ENCODE data around the gene ATXN7L2.

ATXN7L2 gene

GRCh38 chr1:109527846-109528695 lies 44.4 kb downstream of the ATXN7L2 start:
- no peak for DNase-seq (ENCODE audit: low spot score)

GRCh38 chr1:109528712-109529111 lies 45.0 kb downstream of the ATXN7L2 start:
- DNase-seq (ENCODE audit: low spot score), result no peak

GRCh38 chr1:109529881-109530456 lies 46.3 kb downstream of the ATXN7L2 start:
- DNase-seq (ENCODE audit: low spot score), result no peak

GRCh38 chr1:109530457-109531087 lies 46.9 kb downstream of the ATXN7L2 start:
- no peak for DNase-seq (ENCODE audit: low spot score)

- no peak for DNase-seq (ENCODE audit: low spot score)
Observed at GRCh38 chr1:109531380-109531779, 47.7 kb downstream of the ATXN7L2 start.

- DNase-seq (ENCODE audit: low spot score), result no peak
Observed at GRCh38 chr1:109531826-109532364, 48.2 kb downstream of the ATXN7L2 start.

- DNase-seq (ENCODE audit: low spot score), result peak; percentile 77
Observed at GRCh38 chr1:109532365-109533136, 48.8 kb downstream of the ATXN7L2 start.

GRCh38 chr1:109534307-109534858 lies 50.7 kb downstream of the ATXN7L2 start:
- DNase-seq (ENCODE audit: low spot score), result no peak

- no peak for DNase-seq (ENCODE audit: low spot score)
Observed at GRCh38 chr1:109535481-109535880, 51.8 kb downstream of the ATXN7L2 start.

- no peak for DNase-seq (ENCODE audit: low spot score)
Observed at GRCh38 chr1:109535971-109536491, 52.3 kb downstream of the ATXN7L2 start.

- no peak for DNase-seq (ENCODE audit: low spot score)
Observed at GRCh38 chr1:109537450-109538178, 53.9 kb downstream of the ATXN7L2 start.

GRCh38 chr1:109538827-109539555 lies 55.3 kb downstream of the ATXN7L2 start:
- no peak for DNase-seq (ENCODE audit: low spot score)

- no peak for DNase-seq (ENCODE audit: low spot score)
Observed at GRCh38 chr1:109539676-109540075, 56.0 kb downstream of the ATXN7L2 start, which contains the start of gene GPR61. TSS of gene GPR61 (plus strand) at chr1:109539872. CDS start at chr1:109543023, 3,151 bp downstream.

GRCh38 chr1:109541102-109541501 lies 57.4 kb downstream of the ATXN7L2 start:
- DNase-seq (ENCODE audit: low spot score), result no peak
